HepG2 (cell line): ENCODE measurements around the gene CDR2L. TPM values are rescaled to one million over a fixed set of nuclear protein-coding genes. Genes with fewer than 3 reads are reported as not detected.

Experiments
- ELK4 ChIP-seq: sonication (generic); formaldehyde crosslinking; IDR thresholded peaks from 2 replicates; pipeline ENCODE4 v1.9.0; 2021; ENCODE audit warnings: missing genetic modification reagents, borderline replicate concordance
- MXD3 ChIP-seq: IDR thresholded peaks from 2 replicates; pipeline ENCODE4 v1.6.1; 2016; ENCODE audit warnings: mild to moderate bottlenecking, missing biosample characterization, missing genetic modification reagents
- NFIC ChIP-seq: IDR thresholded peaks from 2 replicates; pipeline ENCODE4 v1.6.1; 2012; ENCODE audit warnings: mild to moderate bottlenecking, low read length, inconsistent platforms
- NR2F6 ChIP-seq, 2 experiments: IDR thresholded peaks; 2 replicates each; pipeline ENCODE4 v1.6.1; 2016; ENCODE audit warnings: antibody characterized with exemption in 1 of 2, mild to moderate bottlenecking in 1 of 2
- SCMH1 ChIP-seq: sonication (generic); formaldehyde crosslinking; IDR thresholded peaks from 2 replicates; pipeline ENCODE4 v1.9.0; 2021; ENCODE audit warnings: missing genetic modification reagents, mild to moderate bottlenecking, borderline replicate concordance
- SMYD3 ChIP-seq: sonication (generic); formaldehyde crosslinking; IDR thresholded peaks from 2 replicates; pipeline ENCODE4 v1.8.1; 2023; ENCODE audit warnings: mild to moderate bottlenecking, missing genetic modification reagents
- ZBTB3 ChIP-seq: sonication (generic); formaldehyde crosslinking; IDR thresholded peaks from 2 replicates; pipeline ENCODE4 v1.4.0; 2020; ENCODE audit warnings: low read depth, mild to moderate bottlenecking, moderate library complexity, missing genetic modification reagents, borderline replicate concordance
- ZBTB39 ChIP-seq: sonication (generic); formaldehyde crosslinking; IDR thresholded peaks from 2 replicates; pipeline ENCODE4 v1.5.0; 2020; ENCODE audit warnings: missing genetic modification reagents
- ZBTB7A ChIP-seq: sonication (generic); formaldehyde crosslinking; IDR thresholded peaks from 2 replicates; pipeline ENCODE4 v1.8.0; 2022; ENCODE audit warnings: mild to moderate bottlenecking, missing genetic modification reagents
- ZHX2 ChIP-seq, 2 experiments: sonication (generic) in 1 of 2; formaldehyde crosslinking in 1 of 2; IDR thresholded peaks; 2 replicates each; pipeline versions ENCODE4 v1.6.1 to v1.9.0; 2014 to 2022; ENCODE audit warnings: antibody characterized with exemption in 1 of 2, borderline replicate concordance in 1 of 2, inconsistent platforms in 1 of 2, low read depth in 1 of 2, missing genetic modification reagents in 1 of 2
- ZIK1 ChIP-seq: sonication (generic); formaldehyde crosslinking; IDR thresholded peaks from 2 replicates; pipeline ENCODE4 v1.5.0; 2020; ENCODE audit warnings: mild to moderate bottlenecking, low read depth, missing genetic modification reagents, borderline replicate concordance
- ZNF225 ChIP-seq: sonication (generic); formaldehyde crosslinking; IDR thresholded peaks from 2 replicates; pipeline ENCODE4 v1.4.0; 2020; ENCODE audit warnings: mild to moderate bottlenecking, missing genetic modification reagents
- ZNF430 ChIP-seq: sonication (generic); formaldehyde crosslinking; IDR thresholded peaks from 2 replicates; pipeline ENCODE4 v1.9.0; 2021; ENCODE audit warnings: mild to moderate bottlenecking, missing genetic modification reagents
- ZNF512B ChIP-seq: sonication (generic); formaldehyde crosslinking; IDR thresholded peaks from 2 replicates; pipeline ENCODE4 v1.5.1; 2020; ENCODE audit warnings: missing genetic modification reagents, mild to moderate bottlenecking, borderline replicate concordance
- polyA plus RNA-seq, 8 experiments: library from polyadenylated mRNA; depleted of rRNA in 3 of 8; stranded (reverse) in 7 of 8; unstranded in 1 of 8; fragments of >200 nt; fragmentation: Illumina TruSeq in 4 of 8; extraction: Trizol in 4 of 8; gene quantifications; 2 replicates each; pipeline versions ENCODE4 v1.2.1 to v1.2.3, GENCODE V29; 2011 to 2016; ENCODE audit warnings: low read depth in 4 of 8, missing spikeins in 1 of 8, mixed read lengths in 1 of 8; ENCODE audit not compliant: insufficient read depth in 1 of 8
- total RNA-seq, 5 experiments: library from RNA; depleted of rRNA; stranded (reverse); fragments of >200 nt; fragmentation: Illumina TruSeq; extraction: Trizol; gene quantifications; 2 replicates each; pipeline ENCODE4 v1.2.3, GENCODE V29; 2016; ENCODE audit warnings: low read depth in 1 of 5

The CDR2L gene
- total and polyA plus RNA-seq, 2 of the 13 experiments (the other 11 are each of a cell fraction or from before 2014, with no cell fraction given), result 1.9 to 2.1 TPM

- TF ChIP-seq ZHX2 (IDR thresholded peaks at IDR 0.05; ENCODE audit: low read depth), result peak; percentile 95
- peak; percentile 83; the same call in 1 of the 2 replicates for TF ChIP-seq ZHX2 (CRISPR knock-in tag; IDR thresholded peaks at IDR 0.05; ENCODE audit: borderline replicate concordance)
- TF ChIP-seq SCMH1, result no peak
- TF ChIP-seq SMYD3 (CRISPR knock-in tag), result peak; percentile 72; the same call in 1 of the 2 replicates
- TF ChIP-seq ZNF512B (CRISPR knock-in tag), result peak; percentile 54; the same call in 1 of the 2 replicates
- TF ChIP-seq MXD3 (CRISPR knock-in tag), result peak; percentile 94
- TF ChIP-seq NFIC, result no peak
- TF ChIP-seq ZNF430 (CRISPR knock-in tag), result peak; percentile 99
- TF ChIP-seq ZNF225 (CRISPR knock-in tag), result peak; percentile 95
- TF ChIP-seq NR2F6 (IDR thresholded peaks at IDR 0.05), result no peak
- TF ChIP-seq NR2F6 (CRISPR knock-in tag; IDR thresholded peaks at IDR 0.05), result no peak; the same call in 1 of the 2 replicates
- TF ChIP-seq ZBTB39 (CRISPR knock-in tag), result peak; percentile 86; the same call in 1 of the 2 replicates
- peak; percentile 76; the same call in 1 of the 2 replicates for TF ChIP-seq ELK4
- peak; percentile 92; the same call in 1 of the 2 replicates for TF ChIP-seq ZBTB3 (CRISPR knock-in tag)
- peak; percentile 93 for TF ChIP-seq ZBTB7A
- peak; percentile 89; the same call in 1 of the 2 replicates for TF ChIP-seq ZIK1 (CRISPR knock-in tag)
Observed at GRCh38 chr17:75012346-75013091, 25.1 kb downstream of the CDR2L start, which contains the start of gene MRPL58 (continued).
